ENCODE results near the gene AKAP3. TPM values are rescaled to one million over a fixed set of nuclear protein-coding genes. Genes with fewer than 3 reads are reported as not detected.

Gene AKAP3
- total RNA-seq, 2 experiments from 2014 or later: 0.96 to 2.0 TPM

DNA sequence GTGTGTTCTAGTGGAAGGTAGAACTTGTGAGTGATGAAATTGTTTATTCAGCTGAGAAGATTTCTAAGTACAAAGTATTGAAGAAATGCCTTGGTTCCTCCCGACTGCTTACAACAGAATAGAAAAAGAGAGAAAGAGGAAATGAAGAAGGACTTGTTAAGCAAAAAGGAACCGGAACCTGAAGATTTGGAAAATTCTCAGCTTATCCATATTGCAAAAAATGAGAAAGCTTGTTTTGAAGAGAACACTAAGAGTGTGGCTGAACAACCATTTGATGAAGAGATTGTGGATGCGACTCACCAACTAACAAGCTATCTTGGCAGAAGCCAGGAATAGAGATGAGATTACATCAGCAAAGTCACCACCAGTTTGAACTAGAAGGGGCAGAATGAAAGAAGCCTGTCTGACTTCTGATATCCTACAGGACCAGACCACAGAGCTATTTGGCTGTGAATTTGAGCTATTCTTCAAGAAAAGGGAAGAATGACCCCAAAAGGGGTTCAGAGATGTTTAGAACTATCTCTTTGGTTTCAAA lies 15.2 kb upstream of the AKAP3 start:
- DNase-seq: no peak
- no peaks in the 10 kb centered on the region for H3K27me3 Mint-ChIP-seq
- H3K27ac Mint-ChIP-seq: no peak overlapping the region
- H3K9me3 Mint-ChIP-seq: no peaks in the 10 kb centered on the region
- no peaks in the 10 kb centered on the region for H3K4me1 Mint-ChIP-seq (ENCODE audit: low read depth)
- H3K36me3 Mint-ChIP-seq (ENCODE audit: low read depth): peaks cover 14% of the 10 kb centered on the region
- ChIA-PET POLR2A (no interaction called here), CTCF (no interaction called here)
- no peak for ATAC-seq (ENCODE audit: poor library complexity)
- Histone ChIP-seq H3K4me1 (ENCODE audit: insufficient read depth, low read length) (no peaks in the 10 kb centered on the region), H3K9me3 (ENCODE audit: control insufficient read depth in 1 of 2, insufficient read depth in 1 of 2, low read length in 2 of 2) (no peaks in the 10 kb centered on the region), H3K4me3 (ENCODE audit: low read length) (no peak overlapping the region), H3K27me3 (ENCODE audit: control insufficient read depth in 1 of 2, insufficient read depth in 2 of 2, low read length in 2 of 2) (no peaks in the 10 kb centered on the region), H3K36me3 (ENCODE audit: insufficient read depth, low read length) (peaks cover 97% of the 10 kb centered on the region), H3K27ac (ENCODE audit: low read depth in 1 of 2, low read length in 2 of 2) (no peak overlapping the region)
- intact Hi-C loops (cut with DNase I, micrococcal nuclease): no loop called here
- TF ChIP-seq CTCF (IDR thresholded peaks at IDR 0.05): no peak
- H3K4me3 Mint-ChIP-seq: no peak overlapping the region

DNA sequence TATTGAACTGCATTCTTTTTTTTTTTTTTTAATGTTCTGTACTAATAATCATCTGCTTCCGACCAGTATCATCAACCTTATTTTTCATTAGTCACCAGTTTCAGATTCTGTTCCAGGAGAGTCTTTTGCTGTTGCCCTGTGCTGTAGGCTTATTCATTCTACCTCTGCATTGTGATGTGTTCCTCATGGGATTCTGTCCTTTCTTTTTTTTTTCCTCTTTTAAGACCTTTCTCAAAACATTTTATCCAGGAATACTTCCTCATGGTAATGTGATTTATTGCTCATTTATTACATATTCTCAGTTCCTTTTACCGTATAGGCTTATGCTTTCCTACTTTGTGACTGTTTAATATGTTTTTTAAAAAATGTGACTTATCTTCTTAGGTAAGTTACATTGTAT lies 4.8 kb upstream of the AKAP3 start:
- CTCF ChIA-PET: no interaction called here

DNA sequence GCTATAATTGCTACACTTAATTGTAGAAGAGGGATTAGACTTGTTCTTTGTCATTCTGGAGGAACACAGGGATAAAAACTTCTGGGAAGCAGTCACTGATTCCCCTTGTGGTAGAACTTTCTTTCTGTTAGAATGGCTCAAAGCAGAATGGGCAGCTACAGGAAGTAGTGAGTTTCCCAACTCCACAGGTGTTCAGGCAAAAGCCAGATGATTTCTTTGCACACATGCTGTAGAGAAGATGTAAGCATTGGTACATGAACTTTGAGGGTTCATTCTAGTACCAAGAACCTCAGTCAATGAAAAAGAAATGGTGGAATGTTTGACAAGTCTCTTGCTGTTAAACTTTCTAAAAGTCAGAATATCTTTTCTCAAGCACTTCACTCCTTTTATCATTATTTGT lies 4.4 kb upstream of the AKAP3 start:
- no peaks in the 10 kb centered on the region for H3K9me3 ChIP-seq (ENCODE audit: control insufficient read depth in 1 of 2, insufficient read depth in 1 of 2, low read length in 2 of 2)
- ATAC-seq (ENCODE audit: poor library complexity) (no peak), DNase-seq (no peak)
- H3K4me3 Mint-ChIP-seq: no peak overlapping the region
- H3K27me3 ChIP-seq (ENCODE audit: control insufficient read depth in 1 of 2, insufficient read depth in 2 of 2, low read length in 2 of 2): no peaks in the 10 kb centered on the region
- POLR2A ChIA-PET: interaction anchor here (1.0 kb wide), 1 partner anchor 509 kb away, joined by 3 read pairs; no protein-coding TSS in a partner anchor
- no peak for TF ChIP-seq CTCF (IDR thresholded peaks at IDR 0.05)
- H3K27me3 Mint-ChIP-seq: no peaks in the 10 kb centered on the region
- H3K36me3 ChIP-seq (ENCODE audit: insufficient read depth, low read length): peaks cover 42% of the 10 kb centered on the region
- no peak overlapping the region for H3K4me3 ChIP-seq (ENCODE audit: low read length)
- intact Hi-C loops (cut with DNase I, micrococcal nuclease): loop anchor here in 1 of 2 experiments (10.0 kb wide), 2 partner anchors 298 to 328 kb away; partner anchors contain the start of gene TIGAR
- H3K9me3 Mint-ChIP-seq: no peaks in the 10 kb centered on the region
- peaks cover 49% of the 10 kb centered on the region for H3K4me1 Mint-ChIP-seq (ENCODE audit: low read depth)
- CTCF ChIA-PET: no interaction called here
- no peak overlapping the region for H3K27ac Mint-ChIP-seq
- H3K36me3 Mint-ChIP-seq (ENCODE audit: low read depth): peaks cover 71% of the 10 kb centered on the region
- H3K27ac ChIP-seq (ENCODE audit: low read depth in 1 of 2, low read length in 2 of 2): no peak overlapping the region
- H3K4me1 ChIP-seq (ENCODE audit: insufficient read depth, low read length): peaks cover 12% of the 10 kb centered on the region

More for the DNA sequence above, 4.8 kb upstream of the AKAP3 start:
- no peaks in the 10 kb centered on the region for H3K27me3 Mint-ChIP-seq
- intact Hi-C loops (cut with DNase I, micrococcal nuclease): loop anchor here in 1 of 2 experiments (10.0 kb wide), 2 partner anchors 299 to 329 kb away; partner anchors contain the start of gene TIGAR
- Histone ChIP-seq H3K27ac (ENCODE audit: low read depth in 1 of 2, low read length in 2 of 2) (no peak overlapping the region), H3K4me3 (ENCODE audit: low read length) (no peak overlapping the region), H3K36me3 (ENCODE audit: insufficient read depth, low read length) (peaks cover 46% of the 10 kb centered on the region), H3K9me3 (ENCODE audit: control insufficient read depth in 1 of 2, insufficient read depth in 1 of 2, low read length in 2 of 2) (no peaks in the 10 kb centered on the region), H3K27me3 (ENCODE audit: control insufficient read depth in 1 of 2, insufficient read depth in 2 of 2, low read length in 2 of 2) (no peaks in the 10 kb centered on the region), H3K4me1 (ENCODE audit: insufficient read depth, low read length) (peaks cover 9% of the 10 kb centered on the region)
- H3K4me3 Mint-ChIP-seq: no peak overlapping the region
- peaks cover 45% of the 10 kb centered on the region for H3K4me1 Mint-ChIP-seq (ENCODE audit: low read depth)
- H3K27ac Mint-ChIP-seq: no peak overlapping the region
- POLR2A ChIA-PET: no interaction called here
- DNase-seq (no peak), ATAC-seq (ENCODE audit: poor library complexity) (no peak)
- H3K36me3 Mint-ChIP-seq (ENCODE audit: low read depth): peaks cover 69% of the 10 kb centered on the region
- TF ChIP-seq CTCF (IDR thresholded peaks at IDR 0.05): no peak
- no peaks in the 10 kb centered on the region for H3K9me3 Mint-ChIP-seq
